ENCODE data around the gene TPO. TPM values are rescaled to one million over a fixed set of nuclear protein-coding genes. Genes with fewer than 3 reads are reported as not detected.
A peak's percentile ranks its signal among the peaks of the same experiment; 100 is the strongest.

The TPO gene
- total RNA-seq, 1 experiment from 2014 or later = not detected

DNA sequence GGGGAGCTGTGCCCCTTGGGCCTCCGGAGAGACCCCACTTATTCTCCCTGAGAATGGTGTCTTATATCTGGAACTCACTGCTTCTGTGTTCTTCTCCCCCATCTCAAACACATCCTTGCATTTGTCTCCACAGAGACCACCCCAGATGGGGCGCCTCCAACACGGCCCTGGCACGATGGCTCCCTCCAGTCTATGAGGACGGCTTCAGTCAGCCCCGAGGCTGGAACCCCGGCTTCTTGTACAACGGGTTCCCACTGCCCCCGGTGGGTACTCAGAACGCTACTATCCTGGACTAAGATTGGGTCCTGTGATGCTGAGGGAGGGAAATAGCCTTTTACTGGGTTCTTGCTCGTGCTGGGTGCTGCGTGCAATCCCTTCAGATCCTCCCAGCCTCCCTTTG is 40.3 kb downstream of the TPO start:
- no peak for DNase-seq (ENCODE audit: unreplicated experiment)
- Mint-ChIP-seq H3K4me1 (ENCODE audit: insufficient read depth, unreplicated experiment) (peaks cover 13% of the 10 kb centered on the region), H3K9me3 (ENCODE audit: unreplicated experiment) (no peaks in the 10 kb centered on the region), H3K27me3 (ENCODE audit: insufficient read depth, unreplicated experiment) (peaks cover 23% of the 10 kb centered on the region), H3K36me3 (ENCODE audit: insufficient read depth, unreplicated experiment) (peaks cover 4% of the 10 kb centered on the region), H3K27ac (ENCODE audit: low read depth, unreplicated experiment) (no peak overlapping the region), H3K4me3 (ENCODE audit: unreplicated experiment) (no peak overlapping the region)
- intact Hi-C loops (cut with micrococcal nuclease) = no loop called here
- POLR2A ChIA-PET = no interaction called here
- no peak for TF ChIP-seq CTCF (IDR thresholded peaks at IDR 0.05; ENCODE audit: unreplicated experiment)
- no TSS peak for BruUV-seq (replicated peaks)
- CTCF ChIA-PET = interaction anchor here (0.6 kb wide), 1 partner anchor 94 kb away, joined by 3 read pairs; no protein-coding TSS in a partner anchor

DNA sequence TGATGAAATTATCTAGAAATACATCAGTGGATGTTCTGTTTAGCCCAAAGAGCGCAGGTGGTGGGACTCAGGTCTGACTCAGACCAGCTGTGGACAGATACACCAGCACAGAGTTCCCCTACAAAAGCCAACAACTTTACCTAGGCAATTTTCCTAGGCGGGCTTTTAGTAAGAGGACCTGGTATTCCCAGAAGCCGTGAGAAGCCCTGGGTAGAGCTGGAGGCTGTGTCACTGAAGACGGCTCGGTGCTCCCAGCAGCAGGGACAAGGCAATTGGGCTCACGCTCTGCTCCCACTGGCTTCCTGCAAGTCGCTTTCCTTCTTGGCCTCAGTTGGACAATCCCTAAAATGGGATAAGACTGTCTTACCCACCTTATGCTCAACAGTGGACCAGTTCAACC is 41.1 kb downstream of the TPO start:
- TF ChIP-seq CTCF (IDR thresholded peaks at IDR 0.05; ENCODE audit: unreplicated experiment) = no peak
- no peak overlapping the region for H3K4me3 Mint-ChIP-seq (ENCODE audit: unreplicated experiment)
- ChIA-PET POLR2A (interaction anchor here (0.6 kb wide), 1 partner anchor 322 kb away, joined by 3 read pairs; no protein-coding TSS in a partner anchor), CTCF (no interaction called here)
- no peak for DNase-seq (ENCODE audit: unreplicated experiment)
- H3K4me1 Mint-ChIP-seq (ENCODE audit: insufficient read depth, unreplicated experiment) = peaks cover 14% of the 10 kb centered on the region
- H3K27ac Mint-ChIP-seq (ENCODE audit: low read depth, unreplicated experiment) = no peak overlapping the region
- intact Hi-C loops (cut with micrococcal nuclease) = no loop called here
- H3K9me3 Mint-ChIP-seq (ENCODE audit: unreplicated experiment) = no peaks in the 10 kb centered on the region
- BruUV-seq (replicated peaks) = no TSS peak
- peaks cover 21% of the 10 kb centered on the region for H3K27me3 Mint-ChIP-seq (ENCODE audit: insufficient read depth, unreplicated experiment)
- H3K36me3 Mint-ChIP-seq (ENCODE audit: insufficient read depth, unreplicated experiment) = peaks cover 4% of the 10 kb centered on the region

DNA sequence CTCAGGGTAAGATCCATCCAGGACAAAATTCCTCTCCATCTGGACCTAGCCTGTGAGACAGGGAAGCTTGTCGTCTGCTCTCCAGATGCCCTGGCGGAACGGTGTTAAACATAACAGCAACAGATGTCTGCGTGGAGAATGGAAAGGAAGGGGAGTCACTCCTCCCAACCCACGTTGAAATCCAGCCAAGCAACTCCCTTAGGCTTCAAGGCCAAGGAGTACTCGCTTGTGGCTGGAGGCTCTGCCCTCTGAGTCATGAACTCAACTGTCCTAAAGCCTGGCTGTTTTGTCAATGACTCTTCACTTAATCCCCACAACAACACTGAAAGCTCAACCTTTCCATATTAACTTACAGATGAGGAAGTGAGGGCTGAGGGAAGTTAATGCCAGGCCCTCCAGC is 42.2 kb downstream of the TPO start:
- TF ChIP-seq CTCF (IDR thresholded peaks at IDR 0.05; ENCODE audit: unreplicated experiment) = no peak
- Mint-ChIP-seq H3K36me3 (ENCODE audit: insufficient read depth, unreplicated experiment) (no peaks in the 10 kb centered on the region), H3K4me3 (ENCODE audit: unreplicated experiment) (no peak overlapping the region), H3K27me3 (ENCODE audit: insufficient read depth, unreplicated experiment) (peaks cover 10% of the 10 kb centered on the region), H3K9me3 (ENCODE audit: unreplicated experiment) (no peaks in the 10 kb centered on the region), H3K27ac (ENCODE audit: low read depth, unreplicated experiment) (peak overlapping the region; percentile 59), H3K4me1 (ENCODE audit: insufficient read depth, unreplicated experiment) (peaks cover 17% of the 10 kb centered on the region)
- intact Hi-C loops (cut with micrococcal nuclease) = no loop called here
- peak; percentile 27 for DNase-seq (ENCODE audit: unreplicated experiment)
- POLR2A ChIA-PET = interaction anchor here (0.7 kb wide), 1 partner anchor 20 kb away, joined by 3 read pairs; no protein-coding TSS in a partner anchor
- BruUV-seq (replicated peaks) = no TSS peak
- CTCF ChIA-PET = interaction anchor here (0.6 kb wide), 2 partner anchors 91 to 408 kb away, joined by 3 read pairs; no protein-coding TSS in a partner anchor

DNA sequence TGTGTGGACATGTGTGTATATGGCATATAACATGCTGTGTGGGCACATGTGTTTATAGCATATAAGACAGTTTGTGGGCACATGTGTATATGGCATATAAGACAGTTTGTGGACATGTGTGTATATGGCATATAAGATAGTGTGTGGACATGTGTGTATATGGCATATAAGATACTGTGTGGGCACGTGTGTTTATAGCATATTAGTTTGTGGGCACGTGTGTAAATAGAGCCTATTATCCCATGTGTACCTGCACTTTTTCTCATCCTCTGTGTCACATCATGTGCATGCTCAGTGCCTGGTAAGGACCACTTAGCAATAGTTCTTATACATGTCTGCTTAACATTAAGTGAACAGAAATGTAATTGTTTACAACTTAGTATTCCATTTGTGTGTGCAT is 45.2 kb downstream of the TPO start:
- Mint-ChIP-seq H3K27me3 (ENCODE audit: insufficient read depth, unreplicated experiment) (no peaks in the 10 kb centered on the region), H3K9me3 (ENCODE audit: unreplicated experiment) (no peaks in the 10 kb centered on the region)
- no peak for TF ChIP-seq CTCF (IDR thresholded peaks at IDR 0.05; ENCODE audit: unreplicated experiment)

More for the DNA sequence above, 45.2 kb downstream of the TPO start:
- H3K4me1 Mint-ChIP-seq (ENCODE audit: insufficient read depth, unreplicated experiment) = peaks cover 17% of the 10 kb centered on the region
- POLR2A ChIA-PET = no interaction called here
- no TSS peak for BruUV-seq (replicated peaks)
- intact Hi-C loops (cut with micrococcal nuclease) = no loop called here
- H3K4me3 Mint-ChIP-seq (ENCODE audit: unreplicated experiment) = no peak overlapping the region
- no peak overlapping the region for H3K27ac Mint-ChIP-seq (ENCODE audit: low read depth, unreplicated experiment)
- no peaks in the 10 kb centered on the region for H3K36me3 Mint-ChIP-seq (ENCODE audit: insufficient read depth, unreplicated experiment)
- CTCF ChIA-PET = no interaction called here
- DNase-seq (ENCODE audit: unreplicated experiment) = no peak

All from MCF 10A (cell line).